Measurements from ENCODE around the gene RAP1A.

Gene RAP1A

GRCh38 chr1:111615870-111616715 is 3.5 kb upstream of the RAP1A start:
- Histone ChIP-seq H3K27me3 (no peaks in the 10 kb centered on the region), H3K9me3 (no peaks in the 10 kb centered on the region), H3K4me3 (no peak overlapping the region), H3K36me3 (no peaks in the 10 kb centered on the region), H3K4me1 (peaks cover 0 to 14% (median 11%) of the 10 kb centered on the region in 4 donors), H3K27ac (no peak overlapping the region)
- intact Hi-C loops (cut with DNase I; ENCODE audit: low total_unique reads), result no loop called here
- DNase-seq, result no peak
- TF ChIP-seq CTCF (IDR thresholded peaks at IDR 0.05), result no peak

- DNase-seq, result no peak
- no peaks in the 10 kb centered on the region for H3K27me3 ChIP-seq
- no peak for TF ChIP-seq CTCF (IDR thresholded peaks at IDR 0.05)
- H3K27ac ChIP-seq, result no peak overlapping the region
- H3K9me3 ChIP-seq, result no peaks in the 10 kb centered on the region
- no peak overlapping the region for H3K4me3 ChIP-seq
- no peaks in the 10 kb centered on the region for H3K36me3 ChIP-seq
- intact Hi-C loops (cut with DNase I; ENCODE audit: low total_unique reads), result no loop called here
- peaks cover 0 to 32% (median 22%) of the 10 kb centered on the region in 4 donors for H3K4me1 ChIP-seq
Observed at GRCh38 chr1:111618081-111618480, 1.5 kb upstream of the RAP1A start.

- peaks cover 0 to 37% (median 28%) of the 10 kb centered on the region in 4 donors for H3K4me1 ChIP-seq
- DNase-seq, result no peak
- H3K27ac ChIP-seq, result peak overlapping the region; percentile 99
- no peaks in the 10 kb centered on the region for H3K27me3 ChIP-seq
- intact Hi-C loops (cut with DNase I; ENCODE audit: low total_unique reads), result no loop called here
- H3K9me3 ChIP-seq, result no peaks in the 10 kb centered on the region
- no peaks in the 10 kb centered on the region for H3K36me3 ChIP-seq
- no peak for TF ChIP-seq CTCF (IDR thresholded peaks at IDR 0.05)
- H3K4me3 ChIP-seq, result peak overlapping the region; percentile 90
Observed at GRCh38 chr1:111618961-111619634, 491 bp upstream of the RAP1A start.

- peaks cover 0 to 48% (median 40%) of the 10 kb centered on the region in 4 donors for H3K4me1 ChIP-seq
- intact Hi-C loops (cut with DNase I; ENCODE audit: low total_unique reads), result no loop called here
- no peaks in the 10 kb centered on the region for H3K9me3 ChIP-seq
- H3K27ac ChIP-seq, result peak overlapping the region; percentile 99
- H3K36me3 ChIP-seq, result no peaks in the 10 kb centered on the region
- H3K4me3 ChIP-seq, result peak overlapping the region; percentile 90
- TF ChIP-seq CTCF (IDR thresholded peaks at IDR 0.05), result no peak
- H3K27me3 ChIP-seq, result no peaks in the 10 kb centered on the region
- no peak for DNase-seq
Observed at GRCh38 chr1:111620441-111620971, 917 bp downstream of the RAP1A start.

- no peak for TF ChIP-seq CTCF (IDR thresholded peaks at IDR 0.05)
- Histone ChIP-seq H3K4me3 (peak overlapping the region; percentile 90), H3K27ac (peak overlapping the region; percentile 99), H3K27me3 (no peaks in the 10 kb centered on the region), H3K36me3 (no peaks in the 10 kb centered on the region), H3K4me1 (peaks cover 0 to 54% (median 43%) of the 10 kb centered on the region in 4 donors), H3K9me3 (no peaks in the 10 kb centered on the region)
- intact Hi-C loops (cut with DNase I; ENCODE audit: low total_unique reads), result no loop called here
- DNase-seq, result no peak
Observed at GRCh38 chr1:111621050-111621449, 1.5 kb downstream of the RAP1A start.

All from tibial artery (tissue), 4 donors.